A549 treated with dexamethasone at 1 μM for 4 hours (cell line): ENCODE data around the gene ANKRD45. TPM values are rescaled to one million over a fixed set of nuclear protein-coding genes. Genes with fewer than 3 reads are reported as not detected.

Experiments used
- total RNA-seq: library from RNA; stranded (reverse); fragments of 200-300 nt; extraction: Qiagen RNA extraction; gene quantifications from 5 replicates; pipeline ENCODE4 v1.2.3, GENCODE V29; 2022

The ANKRD45 gene, protein sequence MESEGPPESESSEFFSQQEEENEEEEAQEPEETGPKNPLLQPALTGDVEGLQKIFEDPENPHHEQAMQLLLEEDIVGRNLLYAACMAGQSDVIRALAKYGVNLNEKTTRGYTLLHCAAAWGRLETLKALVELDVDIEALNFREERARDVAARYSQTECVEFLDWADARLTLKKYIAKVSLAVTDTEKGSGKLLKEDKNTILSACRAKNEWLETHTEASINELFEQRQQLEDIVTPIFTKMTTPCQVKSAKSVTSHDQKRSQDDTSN
- total RNA-seq: 0.11 to 0.19 TPM (median 0.16 TPM) in 4 of 5 replicates, not detected in the other

DNA sequence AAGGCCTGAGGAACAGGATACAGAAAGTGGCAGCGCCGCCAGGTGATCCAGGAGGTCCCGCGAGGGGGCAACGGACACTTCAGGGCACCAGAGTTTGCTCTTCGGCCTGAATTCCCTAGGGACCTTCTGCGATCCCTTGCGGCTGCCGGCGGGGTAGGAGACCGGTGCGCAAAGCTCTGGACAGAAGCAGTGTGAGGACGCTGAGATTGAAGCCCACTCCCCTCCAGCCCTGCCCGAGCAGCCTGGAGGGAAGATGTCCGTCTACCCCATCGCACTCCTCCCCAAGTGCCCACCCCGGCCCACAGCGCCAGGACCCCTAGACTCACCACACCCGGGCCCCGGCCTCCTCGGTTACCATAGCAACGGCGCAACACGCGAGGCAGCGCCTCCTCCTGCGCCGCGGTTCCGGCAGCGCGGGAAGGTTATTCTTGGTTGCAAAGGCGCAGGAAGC is at the start of gene ANKRD45:
Gene ANKRD45 (minus strand): TSS at position 361 of the 451 bp plus-strand sequence. CDS start 10,433 bp downstream, outside the sequence.

DNA sequence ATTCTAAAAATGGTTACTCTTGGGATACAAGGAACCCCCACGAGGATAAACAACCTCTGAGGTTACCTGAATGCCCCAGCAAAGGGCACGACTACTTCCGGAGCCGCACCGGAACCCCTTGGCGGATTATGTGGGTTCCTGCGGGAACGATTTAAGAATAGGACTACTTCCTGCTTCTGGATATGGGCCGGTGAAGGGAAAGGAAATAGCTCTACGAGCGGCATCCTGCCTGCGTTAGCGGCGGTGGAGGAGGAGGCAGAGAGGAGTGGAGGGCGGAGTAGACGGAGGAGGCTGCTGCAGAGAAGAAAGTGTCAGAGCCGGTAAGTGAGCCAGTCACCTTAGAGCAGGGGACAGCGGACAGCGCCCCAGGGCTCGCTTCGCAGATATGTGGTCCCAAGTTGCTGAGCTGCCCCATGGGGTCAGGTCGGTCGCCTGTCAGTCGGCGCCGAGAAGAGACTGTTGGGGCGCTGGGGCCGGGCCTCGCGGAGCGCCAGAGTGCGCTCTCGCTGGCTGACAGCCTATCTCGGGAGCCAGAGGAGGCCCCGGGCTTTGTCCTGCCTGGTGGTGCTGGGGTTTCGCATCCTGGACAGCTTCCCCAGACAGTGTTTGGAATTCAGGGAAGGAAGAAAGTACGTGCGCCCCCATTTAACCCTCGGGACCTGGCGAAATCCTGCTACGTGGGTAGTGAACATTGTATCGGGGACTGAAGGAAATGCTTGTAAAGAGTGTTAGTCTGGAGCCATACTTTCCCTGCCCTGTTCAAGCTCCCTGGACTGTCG is 45.3 kb upstream of the ANKRD45 start, which contains the start of gene KLHL20:
Gene KLHL20 (plus strand): TSS at position 223 of the 779 bp plus-strand sequence. CDS start 1,063 bp downstream, outside the sequence.

DNA sequence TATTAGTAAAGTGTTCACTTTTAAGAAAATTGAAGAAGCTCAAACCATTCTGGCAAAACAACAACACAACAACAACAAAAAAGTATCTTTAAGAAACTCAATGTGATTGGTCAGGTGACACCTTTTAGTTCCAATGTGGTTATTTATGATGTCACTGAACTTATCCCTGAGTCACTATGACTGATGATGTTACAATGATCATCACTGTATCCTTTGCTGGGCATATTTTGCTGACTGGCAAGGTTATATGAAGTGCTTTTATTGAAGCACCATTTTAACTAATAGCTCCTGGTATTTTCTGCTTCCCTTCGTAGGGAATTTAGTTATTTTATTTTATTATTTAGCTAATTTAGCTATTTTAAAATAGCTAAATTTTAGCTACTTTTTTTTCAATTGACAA is 34.5 kb downstream of the ANKRD45 start, which contains the start of gene TEX50:
Gene TEX50 (plus strand): TSS at position 223 of the 400 bp plus-strand sequence. CDS start 184 bp downstream, outside the sequence.

DNA sequence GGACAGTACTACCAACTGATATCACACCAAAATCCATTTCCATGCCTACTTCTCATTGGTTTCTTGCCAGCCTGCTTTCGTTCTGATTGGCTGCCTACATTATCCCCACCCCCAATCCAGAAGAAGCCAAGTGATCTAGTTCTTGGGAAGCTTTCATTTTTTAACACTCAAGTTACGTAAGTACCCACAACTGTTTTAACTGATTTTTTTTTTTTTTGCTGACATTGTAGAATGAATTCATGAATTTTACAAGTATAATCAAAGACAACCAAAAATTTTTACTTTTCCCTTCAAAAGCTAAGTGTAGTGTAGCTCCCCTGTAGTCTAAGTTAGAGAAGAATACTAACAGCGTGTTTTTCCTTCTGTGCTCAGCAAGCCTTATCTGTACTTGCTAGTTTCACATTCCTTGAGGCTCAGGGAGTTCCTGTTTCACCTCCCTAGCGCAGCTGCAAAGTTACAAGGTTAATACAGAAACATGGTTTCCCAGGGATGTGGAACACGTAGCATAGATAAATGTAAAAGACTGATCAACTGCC is 66.5 kb downstream of the ANKRD45 start, which contains the start of gene SLC9C2:
Gene SLC9C2 (minus strand): TSS at position 17 of the 536 bp plus-strand sequence. CDS start 1,296 bp downstream, outside the sequence.

Other genes with a start within 250 kb of the ANKRD45 start
- gene PRDX6, start 192.5 kb downstream of the ANKRD45 start, total RNA-seq: 297 to 355 TPM (median 305 TPM) in 5 replicates
- not detected in 5 replicates for gene SLC9C2, start 66.8 kb downstream of the ANKRD45 start, total RNA-seq
- not detected in 5 replicates for gene TEX50, start 34.5 kb downstream of the ANKRD45 start, total RNA-seq
- 11.3 to 14.5 TPM (median 13.7 TPM) in 5 replicates for gene KLHL20, start 45.1 kb upstream of the ANKRD45 start, total RNA-seq
- 40.9 to 48.4 TPM (median 44.1 TPM) in 5 replicates for gene DARS2, start 154.8 kb upstream of the ANKRD45 start, total RNA-seq
- gene CENPL, start 155.0 kb upstream of the ANKRD45 start, total RNA-seq: 12.6 to 16.0 TPM (median 14.1 TPM) in 5 replicates
- 228 to 311 TPM (median 240 TPM) in 5 replicates for gene GAS5, start 198.1 kb upstream of the ANKRD45 start, total RNA-seq
- 0.90 to 2.3 TPM (median 1.9 TPM) in 5 replicates for gene ZBTB37, start 198.5 kb upstream of the ANKRD45 start, total RNA-seq
- gene SERPINC1, start 247.5 kb upstream of the ANKRD45 start, total RNA-seq: 0.06 to 0.16 TPM (median 0.13 TPM) in 4 of 5 replicates, not detected in the other